BE2C (cell line): ENCODE data around the gene CETP.
"Not testable (repeated sequence)": the region's sequence is repeated elsewhere in the genome, so short reads cannot be mapped to it uniquely, and the experiment has no call there.

Source experiments
- DNase-seq: peaks from one replicate; pipeline ENCODE4 v3.0.0-alpha.2; 2020
- H3K27me3 ChIP-seq: fragments of 250-450 bp; sonication (Bioruptor Pico); 2 replicates; pipeline ENCODE4 v1.5.1; 2020; ENCODE audit warnings: mild to moderate bottlenecking
- H3K36me3 ChIP-seq: fragments of 250-450 bp; sonication (Bioruptor Pico); 2 replicates; pipeline ENCODE4 v1.5.1; 2020; ENCODE audit warnings: mild to moderate bottlenecking
- H3K4me1 ChIP-seq: fragments of 250-450 bp; sonication (Bioruptor Pico); 2 replicates; pipeline ENCODE4 v1.5.1; 2020
- H3K4me3 ChIP-seq: 2 replicates; pipeline ENCODE4 v1.5.1; 2011; ENCODE audit warnings: low read depth, low read length
- H3K9me3 ChIP-seq: fragments of 250-450 bp; sonication (Bioruptor Pico); 2 replicates; pipeline ENCODE4 v1.5.1; 2020
- CTCF ChIP-seq: IDR thresholded peaks from 2 replicates; pipeline ENCODE4 v1.5.1; 2012; ENCODE audit warnings: mild to moderate bottlenecking, low read depth, low read length

Gene CETP

GRCh38 chr16:56987692-56988091, 25.9 kb downstream of the CETP start:
- no peak for TF ChIP-seq CTCF
- no peaks in the 10 kb centered on the region for H3K27me3 ChIP-seq
- no peaks in the 10 kb centered on the region for H3K36me3 ChIP-seq
- peaks cover 5% of the 10 kb centered on the region for H3K4me1 ChIP-seq
- DNase-seq: no peak
- H3K9me3 ChIP-seq: no peaks in the 10 kb centered on the region
- H3K4me3 ChIP-seq: no peak overlapping the region

GRCh38 chr16:56988161-56988947, 26.6 kb downstream of the CETP start:
- no peak for TF ChIP-seq CTCF
- no peaks in the 10 kb centered on the region for H3K9me3 ChIP-seq
- H3K27me3 ChIP-seq: no peaks in the 10 kb centered on the region
- DNase-seq: no peak
- H3K4me1 ChIP-seq: peaks cover 5% of the 10 kb centered on the region
- no peaks in the 10 kb centered on the region for H3K36me3 ChIP-seq
- H3K4me3 ChIP-seq: no peak overlapping the region

GRCh38 chr16:56988948-56989945, 27.5 kb downstream of the CETP start, which contains the start of gene NLRC5:
Gene NLRC5, plus strand, starts transcription at chr16:56989557. Its CDS starts 31,156 bp downstream, at chr16:57020713.
- Histone ChIP-seq H3K4me1 (peaks cover 5% of the 10 kb centered on the region), H3K9me3 (no peaks in the 10 kb centered on the region), H3K27me3 (no peaks in the 10 kb centered on the region), H3K4me3 (peak within 1 kb of the TSS; percentile 80), H3K36me3 (no peaks in the 10 kb centered on the region)
- no peak for TF ChIP-seq CTCF
- DNase-seq: peak; percentile 81

- DNase-seq: no peak
- Histone ChIP-seq H3K4me1 (peaks cover 5% of the 10 kb centered on the region), H3K36me3 (no peaks in the 10 kb centered on the region), H3K27me3 (no peaks in the 10 kb centered on the region), H3K9me3 (no peaks in the 10 kb centered on the region), H3K4me3 (peak overlapping the region; percentile 80)
- no peak for TF ChIP-seq CTCF
Measured at GRCh38 chr16:56989988-56990387, 28.2 kb downstream of the CETP start.

GRCh38 chr16:56990407-56991286, 28.9 kb downstream of the CETP start:
- no peaks in the 10 kb centered on the region for H3K9me3 ChIP-seq
- H3K36me3 ChIP-seq: no peaks in the 10 kb centered on the region
- peaks cover 2% of the 10 kb centered on the region for H3K4me1 ChIP-seq
- no peak for DNase-seq
- peak overlapping the region; percentile 80 for H3K4me3 ChIP-seq
- TF ChIP-seq CTCF: no peak
- H3K27me3 ChIP-seq: no peaks in the 10 kb centered on the region

- H3K36me3 ChIP-seq, DNase-seq, H3K4me1 ChIP-seq, H3K9me3 ChIP-seq, H3K27me3 ChIP-seq, H3K4me3 ChIP-seq: not testable (repeated sequence)
Measured at GRCh38 chr16:56992431-56992830, 30.7 kb downstream of the CETP start.
